Thoracic aorta (tissue), 2 donors: Measurements from ENCODE around the gene RETREG1. TPM values are rescaled to one million over a fixed set of nuclear protein-coding genes. Genes with fewer than 3 reads are reported as not detected.

Source experiments
- ATAC-seq: fragments of 150-250 bp; one replicate; pipeline ENCODE4 v1.8.0; 2017; ENCODE audit warnings: low read depth; ENCODE audit not compliant: insufficient number of reproducible peaks, low FRiP score
- DNase-seq: peaks from one replicate; pipeline ENCODE4 v3.0.0-alpha.2; 2020; ENCODE audit warnings: low spot score
- H3K27ac ChIP-seq, 2 donors: fragments of 200-600 bp; sonication (generic); 1 replicate in 1 of 2; 2 replicates in 1 of 2; pipeline ENCODE4 v1.5.1; 2016; ENCODE audit warnings: mild to moderate bottlenecking in 2 of 2, moderate library complexity in 2 of 2
- H3K27me3 ChIP-seq: fragments of 200-600 bp; sonication (generic); replicated peaks from 2 replicates; pipeline ENCODE4 v1.6.0; 2016; ENCODE audit warnings: mild to moderate bottlenecking; ENCODE audit not compliant: insufficient read depth
- H3K36me3 ChIP-seq: fragments of 200-600 bp; sonication (generic); one replicate; pipeline ENCODE4 v1.5.1; 2016
- H3K4me1 ChIP-seq, 2 donors: fragments of 200-600 bp; sonication (generic); 1 replicate in 1 of 2; 2 replicates in 1 of 2; pipeline versions ENCODE4 v1.5.1 to v1.6.0; 2016; ENCODE audit warnings: low read depth in 2 of 2, mild to moderate bottlenecking in 1 of 2; ENCODE audit not compliant: control insufficient read depth in 1 of 2
- H3K4me3 ChIP-seq: fragments of 200-600 bp; sonication (generic); 2 replicates; pipeline ENCODE4 v1.5.1; 2016; ENCODE audit warnings: mild to moderate bottlenecking
- H3K9me3 ChIP-seq: fragments of 200-600 bp; sonication (generic); 2 replicates; pipeline ENCODE4 v1.5.1; 2016
- total RNA-seq, 2 donors: library from RNA; depleted of rRNA; stranded (reverse); fragments of >200 nt; gene quantifications; one replicate each; pipeline versions ENCODE4 v1.1.0 to v1.2.3, GENCODE V29; 2016
- TF ChIP-seq, protein P1 (sequence below): fragments of 200-600 bp; sonication (generic); IDR thresholded peaks from one replicate; pipeline ENCODE4 v1.5.1; 2019; ENCODE audit warnings: antibody characterized with exemption

RETREG1 gene
- total RNA-seq, 2 donors from 2014 or later, result 3.8 to 6.5 TPM

DNA sequence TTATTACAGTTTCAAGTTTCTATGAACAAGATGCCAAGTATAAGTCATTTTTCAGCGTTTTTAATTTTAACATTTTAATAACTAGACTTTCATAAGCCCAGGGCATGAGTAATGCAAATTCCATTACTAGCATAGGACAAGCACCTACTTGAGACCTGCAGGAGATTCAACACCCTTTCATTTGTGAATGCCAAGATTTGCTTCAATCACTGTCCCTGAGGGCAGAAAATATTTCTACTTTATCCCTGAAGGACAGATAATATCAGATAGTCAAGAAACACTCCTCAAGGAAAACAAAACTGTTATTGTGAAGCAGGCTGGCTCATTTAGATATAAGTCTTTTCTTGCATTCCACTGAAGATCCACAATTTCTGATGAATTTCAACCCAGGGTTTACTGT is 123.5 kb downstream of the RETREG1 start:
- ATAC-seq, result no peak
- DNase-seq, result no peak
- Histone ChIP-seq H3K36me3 (no peaks in the 10 kb centered on the region), H3K9me3 (peaks cover 9% of the 10 kb centered on the region), H3K27ac (no peak overlapping the region), H3K4me1 (no peaks in the 10 kb centered on the region), H3K27me3 (no peaks in the 10 kb centered on the region), H3K4me3 (no peak overlapping the region)
- TF ChIP-seq, protein P1, sequence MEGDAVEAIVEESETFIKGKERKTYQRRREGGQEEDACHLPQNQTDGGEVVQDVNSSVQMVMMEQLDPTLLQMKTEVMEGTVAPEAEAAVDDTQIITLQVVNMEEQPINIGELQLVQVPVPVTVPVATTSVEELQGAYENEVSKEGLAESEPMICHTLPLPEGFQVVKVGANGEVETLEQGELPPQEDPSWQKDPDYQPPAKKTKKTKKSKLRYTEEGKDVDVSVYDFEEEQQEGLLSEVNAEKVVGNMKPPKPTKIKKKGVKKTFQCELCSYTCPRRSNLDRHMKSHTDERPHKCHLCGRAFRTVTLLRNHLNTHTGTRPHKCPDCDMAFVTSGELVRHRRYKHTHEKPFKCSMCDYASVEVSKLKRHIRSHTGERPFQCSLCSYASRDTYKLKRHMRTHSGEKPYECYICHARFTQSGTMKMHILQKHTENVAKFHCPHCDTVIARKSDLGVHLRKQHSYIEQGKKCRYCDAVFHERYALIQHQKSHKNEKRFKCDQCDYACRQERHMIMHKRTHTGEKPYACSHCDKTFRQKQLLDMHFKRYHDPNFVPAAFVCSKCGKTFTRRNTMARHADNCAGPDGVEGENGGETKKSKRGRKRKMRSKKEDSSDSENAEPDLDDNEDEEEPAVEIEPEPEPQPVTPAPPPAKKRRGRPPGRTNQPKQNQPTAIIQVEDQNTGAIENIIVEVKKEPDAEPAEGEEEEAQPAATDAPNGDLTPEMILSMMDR, result no peak

- H3K9me3 ChIP-seq, result peaks cover 9% of the 10 kb centered on the region
- TF ChIP-seq, protein P1, result no peak
- ATAC-seq (no peak), DNase-seq (no peak)
- H3K4me3 ChIP-seq, result no peak overlapping the region
- H3K36me3 ChIP-seq, result no peaks in the 10 kb centered on the region
- H3K4me1 ChIP-seq, result no peaks in the 10 kb centered on the region
- H3K27me3 ChIP-seq, result no peaks in the 10 kb centered on the region
- no peak overlapping the region for H3K27ac ChIP-seq
Observed at GRCh38 chr5:16492398-16493140, 124.2 kb downstream of the RETREG1 start.

DNA sequence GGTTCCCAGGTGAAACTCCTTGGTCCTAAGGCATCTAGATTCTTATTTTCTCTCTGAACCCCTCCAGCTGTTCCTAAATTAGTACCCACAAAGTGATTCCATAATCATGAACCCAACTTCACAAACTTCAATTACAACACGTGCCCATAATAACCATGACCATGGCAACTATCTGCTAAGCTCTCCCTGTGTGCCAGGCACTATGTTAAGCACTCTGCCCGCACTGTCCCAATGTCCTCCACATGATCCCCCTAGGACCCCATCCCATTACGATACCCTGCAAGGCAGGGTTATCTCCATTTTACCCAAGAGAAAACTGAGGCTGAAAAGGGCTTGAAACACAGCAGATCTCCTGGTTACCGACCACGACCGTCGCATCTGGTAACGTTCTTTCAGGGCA is 125.9 kb downstream of the RETREG1 start:
- Histone ChIP-seq H3K36me3 (no peaks in the 10 kb centered on the region), H3K27me3 (no peaks in the 10 kb centered on the region), H3K9me3 (peaks cover 6% of the 10 kb centered on the region), H3K4me3 (no peak overlapping the region), H3K27ac (no peak overlapping the region), H3K4me1 (no peaks in the 10 kb centered on the region)
- DNase-seq (no peak), ATAC-seq (no peak)
- TF ChIP-seq, protein P1, result no peak

DNA sequence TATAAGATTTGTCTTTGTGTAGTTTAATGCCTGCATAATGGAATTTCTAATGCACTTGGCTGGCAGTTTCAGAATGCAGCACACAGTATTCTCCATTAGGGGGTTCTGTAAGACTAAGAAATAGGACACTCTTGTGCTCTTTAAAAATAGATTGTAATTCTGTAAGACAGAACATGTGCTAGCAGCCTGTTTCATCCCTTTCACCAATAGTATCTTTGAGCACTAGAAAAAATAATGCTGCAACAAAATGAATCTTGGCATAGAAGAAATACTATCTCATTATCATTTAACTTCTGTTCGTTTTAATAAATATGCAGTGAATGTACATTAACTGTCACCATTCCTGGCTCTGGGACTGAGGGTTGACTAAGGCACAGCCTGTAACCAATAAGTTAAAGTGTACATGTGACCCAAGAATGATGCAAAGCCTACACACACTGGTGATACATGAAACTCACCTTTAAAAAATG is 127.4 kb downstream of the RETREG1 start:
- TF ChIP-seq, protein P1, result peak; percentile 59
- H3K27me3 ChIP-seq, result no peaks in the 10 kb centered on the region

DNA sequence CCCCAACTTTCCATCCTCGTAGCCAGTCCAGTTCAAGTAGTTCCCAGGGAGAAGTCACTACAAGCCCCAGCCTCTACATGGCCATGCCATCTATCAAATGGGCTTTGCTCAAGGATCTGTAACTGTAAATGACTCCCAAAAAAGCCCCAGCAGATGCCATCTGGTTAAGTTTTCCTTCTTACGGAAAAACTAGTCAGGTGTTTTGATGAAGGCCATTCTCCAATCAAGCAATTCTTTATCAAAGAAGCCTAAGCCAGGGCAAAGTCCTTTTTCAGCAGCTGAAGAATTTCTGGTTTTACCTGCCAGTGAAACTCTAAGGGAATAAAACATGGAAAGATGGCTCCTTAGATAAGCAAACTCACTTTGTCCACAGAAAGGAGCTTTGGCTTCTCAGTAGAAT is 129.3 kb downstream of the RETREG1 start:
- no peak for DNase-seq
- TF ChIP-seq, protein P1, result no peak
- no peak overlapping the region for H3K27ac ChIP-seq
- H3K4me1 ChIP-seq, result no peaks in the 10 kb centered on the region
- H3K36me3 ChIP-seq, result no peaks in the 10 kb centered on the region
- H3K4me3 ChIP-seq, result no peak overlapping the region
- H3K27me3 ChIP-seq, result no peaks in the 10 kb centered on the region
- ATAC-seq, result no peak
- no peaks in the 10 kb centered on the region for H3K9me3 ChIP-seq

More for the DNA sequence above, 127.4 kb downstream of the RETREG1 start:
- no peaks in the 10 kb centered on the region for H3K9me3 ChIP-seq
- ATAC-seq (no peak), DNase-seq (no peak)
- H3K27ac ChIP-seq, result no peak overlapping the region
- H3K36me3 ChIP-seq, result no peaks in the 10 kb centered on the region
- no peak overlapping the region for H3K4me3 ChIP-seq
- no peaks in the 10 kb centered on the region for H3K4me1 ChIP-seq
